Neuron (in vitro differentiated cells): Measurements from ENCODE around the gene ARHGAP10.

Experiments
- H2AFZ ChIP-seq: one replicate; pipeline ENCODE4 v1.6.1; 2013; ENCODE audit warnings: low read depth, mild to moderate bottlenecking, inconsistent platforms, low read length, moderate library complexity
- H3K27me3 ChIP-seq: one replicate; pipeline ENCODE4 v1.6.1; 2013; ENCODE audit warnings: low read length; ENCODE audit not compliant: insufficient read depth
- H3K36me3 ChIP-seq: one replicate; pipeline ENCODE4 v1.6.1; 2013; ENCODE audit warnings: low read length; ENCODE audit not compliant: insufficient read depth
- H3K4me1 ChIP-seq: one replicate; pipeline ENCODE4 v1.6.1; 2013; ENCODE audit warnings: low read length; ENCODE audit not compliant: insufficient read depth
- H3K4me3 ChIP-seq: 2 replicates; pipeline ENCODE4 v1.5.1; 2013; ENCODE audit warnings: mild to moderate bottlenecking, low read length, moderate library complexity
- H3K9me3 ChIP-seq: one replicate; pipeline ENCODE4 v1.6.1; 2013; ENCODE audit warnings: low read length

The ARHGAP10 gene

GRCh38 chr4:147765121-147765529 is 33.2 kb downstream of the ARHGAP10 start:
- Histone ChIP-seq H2AFZ (no peak overlapping the region), H3K9me3 (no peaks in the 10 kb centered on the region), H3K36me3 (no peaks in the 10 kb centered on the region), H3K27me3 (no peaks in the 10 kb centered on the region), H3K4me3 (no peak overlapping the region), H3K4me1 (no peaks in the 10 kb centered on the region)

DNA sequence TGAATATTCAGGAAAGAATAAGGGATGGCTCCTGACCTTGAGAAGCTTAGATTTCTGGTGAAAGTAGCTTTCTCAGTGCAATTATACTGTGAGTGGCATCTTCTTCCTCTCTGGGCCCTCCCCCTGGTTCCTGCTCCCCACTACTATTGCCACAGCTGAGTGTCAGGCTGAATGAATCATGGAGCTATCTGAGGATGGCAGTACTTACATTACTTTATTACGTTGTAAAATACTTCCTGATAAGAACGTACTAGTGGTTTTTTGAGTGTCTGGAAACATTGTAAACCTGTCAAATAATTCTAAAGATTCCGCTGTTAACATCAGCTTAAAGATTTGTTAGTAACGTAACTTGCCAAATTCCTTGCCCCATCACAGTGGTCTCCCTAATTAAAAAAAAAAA is 36.2 kb downstream of the ARHGAP10 start:
- H3K27me3 ChIP-seq, result no peaks in the 10 kb centered on the region
- H3K36me3 ChIP-seq, result no peaks in the 10 kb centered on the region
- no peak overlapping the region for H3K4me3 ChIP-seq
- H3K9me3 ChIP-seq, result no peaks in the 10 kb centered on the region
- H3K4me1 ChIP-seq, result no peaks in the 10 kb centered on the region
- no peak overlapping the region for H2AFZ ChIP-seq

GRCh38 chr4:147769386-147769785 is 37.5 kb downstream of the ARHGAP10 start:
- H3K9me3 ChIP-seq, result no peaks in the 10 kb centered on the region
- no peaks in the 10 kb centered on the region for H3K36me3 ChIP-seq
- no peaks in the 10 kb centered on the region for H3K27me3 ChIP-seq
- H2AFZ ChIP-seq, result no peak overlapping the region
- H3K4me3 ChIP-seq, result no peak overlapping the region
- no peaks in the 10 kb centered on the region for H3K4me1 ChIP-seq

- Histone ChIP-seq H2AFZ (no peak overlapping the region), H3K27me3 (no peaks in the 10 kb centered on the region)
Measured at GRCh38 chr4:147770831-147771230, 38.9 kb downstream of the ARHGAP10 start.

DNA sequence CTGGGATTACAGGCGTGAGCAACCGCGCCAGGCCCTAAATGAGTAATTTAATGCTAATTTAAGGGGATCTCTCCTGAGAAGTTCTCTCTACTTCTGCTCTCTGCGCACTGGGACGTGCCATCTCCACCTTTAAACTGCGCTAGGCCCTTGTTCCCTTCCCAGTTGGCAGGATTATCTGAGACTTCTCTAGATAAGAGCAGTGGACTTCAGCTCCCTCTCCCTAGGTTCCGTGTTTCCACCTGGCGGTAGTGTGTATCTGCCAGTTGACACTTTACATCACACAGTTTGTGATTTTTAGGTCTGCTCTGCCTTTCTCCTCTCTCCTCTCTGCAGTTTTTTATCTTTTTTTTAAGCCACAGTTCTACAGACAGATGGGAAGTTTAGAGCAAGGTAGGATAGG is 40.2 kb downstream of the ARHGAP10 start:
- Histone ChIP-seq H3K36me3 (no peaks in the 10 kb centered on the region), H3K4me1 (no peaks in the 10 kb centered on the region), H3K4me3 (no peak overlapping the region)

More at GRCh38 chr4:147770831-147771230, 38.9 kb downstream of the ARHGAP10 start:
- H3K4me3 ChIP-seq, result no peak overlapping the region
- no peaks in the 10 kb centered on the region for H3K4me1 ChIP-seq
- H3K9me3 ChIP-seq, result no peaks in the 10 kb centered on the region
- H3K36me3 ChIP-seq, result no peaks in the 10 kb centered on the region

DNA sequence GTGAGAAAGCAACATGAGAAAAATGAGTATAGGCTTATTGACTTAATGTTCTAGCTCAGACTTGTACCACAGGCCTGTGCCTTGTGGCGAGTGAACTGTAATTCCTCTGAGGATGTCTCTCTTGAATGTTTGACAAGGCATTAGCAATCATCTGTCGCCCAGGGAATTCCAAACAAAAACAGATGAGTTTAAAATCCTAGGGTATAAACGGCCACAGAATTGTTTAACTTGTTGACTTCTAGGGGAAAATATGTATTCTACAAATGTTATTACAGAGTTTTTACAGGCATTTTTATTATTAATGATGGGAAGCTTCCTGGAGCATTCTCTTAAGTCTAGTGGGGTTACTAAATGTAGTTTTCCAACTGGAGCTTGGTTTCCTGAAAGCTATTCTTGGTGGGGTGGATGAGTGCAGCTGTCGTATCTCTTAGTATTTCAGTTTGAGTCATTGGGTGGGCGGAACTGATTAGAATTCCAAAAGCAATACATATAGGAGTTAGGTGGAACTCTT is 40.6 kb downstream of the ARHGAP10 start:
- Histone ChIP-seq H3K36me3 (no peaks in the 10 kb centered on the region), H2AFZ (no peak overlapping the region), H3K9me3 (no peaks in the 10 kb centered on the region), H3K4me1 (no peaks in the 10 kb centered on the region), H3K4me3 (no peak overlapping the region), H3K27me3 (no peaks in the 10 kb centered on the region)

More for the DNA sequence above, 40.2 kb downstream of the ARHGAP10 start:
- no peak overlapping the region for H2AFZ ChIP-seq
- H3K27me3 ChIP-seq, result no peaks in the 10 kb centered on the region
- no peaks in the 10 kb centered on the region for H3K9me3 ChIP-seq

DNA sequence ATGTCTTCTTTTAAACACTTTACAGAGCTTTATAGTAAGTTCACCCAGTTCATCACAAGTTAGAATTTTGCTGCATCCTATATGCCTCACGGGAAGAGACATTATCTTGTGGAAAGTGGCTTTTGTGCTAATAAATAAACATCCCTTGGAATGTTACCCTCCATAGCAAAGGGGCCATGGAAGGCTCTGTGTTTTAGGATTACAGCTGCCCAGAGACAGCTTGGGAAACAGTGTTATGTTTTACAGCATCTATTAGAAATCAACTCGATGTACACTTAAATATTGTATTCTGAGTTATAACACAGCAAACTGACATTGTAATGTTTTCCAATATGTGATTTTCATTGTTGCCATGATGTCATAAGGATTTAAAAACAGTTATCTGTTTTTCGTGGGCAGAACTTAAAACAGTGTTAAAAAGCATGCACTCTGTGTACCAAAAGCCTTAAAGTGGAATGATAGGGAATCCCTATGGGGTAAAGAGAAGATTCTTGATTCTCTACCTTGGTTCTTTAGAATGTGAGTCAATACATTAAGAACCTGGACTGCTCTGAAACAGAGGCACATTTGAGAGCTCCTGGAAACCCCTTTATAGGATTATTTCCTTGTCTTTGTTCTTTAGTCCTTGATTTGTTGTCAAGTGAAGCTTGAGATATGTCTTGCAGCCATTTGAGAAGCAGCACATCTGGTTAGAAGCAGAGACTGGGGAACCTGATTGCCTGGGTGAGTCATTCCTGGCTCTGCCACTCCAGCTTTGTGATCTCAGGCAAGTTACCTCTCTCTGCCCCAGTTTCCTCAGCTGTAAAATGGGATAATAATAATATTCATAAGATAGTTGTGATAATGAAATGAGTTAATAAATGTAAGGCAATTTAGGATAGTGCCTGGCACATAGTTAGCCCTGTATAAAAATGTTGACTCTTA is 41.6 kb downstream of the ARHGAP10 start:
- Histone ChIP-seq H2AFZ (no peak overlapping the region), H3K9me3 (no peaks in the 10 kb centered on the region), H3K4me1 (no peaks in the 10 kb centered on the region), H3K36me3 (no peaks in the 10 kb centered on the region), H3K27me3 (no peaks in the 10 kb centered on the region), H3K4me3 (no peak overlapping the region)

GRCh38 chr4:147776716-147777115 is 44.8 kb downstream of the ARHGAP10 start:
- Histone ChIP-seq H3K9me3 (no peaks in the 10 kb centered on the region), H2AFZ (no peak overlapping the region), H3K4me3 (no peak overlapping the region), H3K27me3 (no peaks in the 10 kb centered on the region), H3K36me3 (no peaks in the 10 kb centered on the region), H3K4me1 (no peaks in the 10 kb centered on the region)

DNA sequence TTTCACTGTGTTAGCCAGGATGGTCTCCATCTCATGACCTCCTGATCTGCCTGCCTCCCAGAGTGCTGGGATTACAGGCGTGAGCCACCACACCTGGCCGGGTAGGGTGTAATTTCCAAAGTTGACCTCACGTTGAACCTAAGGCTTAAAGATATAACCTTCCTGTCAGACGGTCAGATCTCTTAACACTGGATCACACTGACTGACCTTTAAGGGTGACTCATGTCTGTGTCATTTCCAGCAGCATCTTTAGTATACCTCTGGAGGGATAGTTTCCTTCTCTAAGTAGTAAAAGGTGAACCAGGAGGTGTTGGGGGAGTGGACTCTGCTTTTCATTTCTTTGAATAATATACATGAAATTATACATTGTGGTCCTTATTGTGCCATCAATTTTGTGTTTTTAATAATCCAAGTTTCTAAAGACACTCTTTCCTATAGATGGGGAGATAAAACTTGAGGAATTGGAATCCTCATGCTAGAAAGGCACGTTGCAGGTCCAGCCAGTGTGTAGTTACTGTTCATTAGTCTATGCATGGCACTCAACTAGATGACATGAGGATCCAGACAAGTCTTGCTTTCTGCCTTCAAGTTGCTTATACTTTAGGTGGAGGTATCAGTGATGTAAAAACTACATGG is 45.7 kb downstream of the ARHGAP10 start:
- Histone ChIP-seq H3K9me3 (no peaks in the 10 kb centered on the region), H2AFZ (no peak overlapping the region), H3K36me3 (no peaks in the 10 kb centered on the region), H3K4me1 (no peaks in the 10 kb centered on the region), H3K4me3 (no peak overlapping the region), H3K27me3 (no peaks in the 10 kb centered on the region)

DNA sequence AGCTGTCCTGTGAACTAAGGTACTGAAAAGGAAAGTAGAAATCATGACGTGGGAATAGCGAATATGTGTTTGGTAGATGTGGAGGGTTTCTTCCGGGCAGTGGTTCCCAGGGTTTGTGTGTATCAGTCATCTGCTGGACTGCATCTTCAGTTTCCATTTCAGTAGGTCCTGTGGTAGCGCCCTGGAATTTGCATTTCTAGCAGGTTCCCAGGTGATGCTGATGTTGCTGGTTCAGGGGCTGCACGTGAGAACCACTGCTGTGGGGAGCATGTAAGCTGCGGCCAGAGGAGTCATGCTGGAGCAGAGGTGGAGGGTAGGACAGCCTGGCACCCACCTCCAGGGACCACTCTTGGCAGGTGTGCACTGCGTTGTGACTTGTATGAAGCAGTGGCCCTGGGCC is 47.1 kb downstream of the ARHGAP10 start:
- Histone ChIP-seq H3K27me3 (no peaks in the 10 kb centered on the region), H3K36me3 (no peaks in the 10 kb centered on the region), H3K9me3 (no peaks in the 10 kb centered on the region), H3K4me3 (no peak overlapping the region), H3K4me1 (no peaks in the 10 kb centered on the region), H2AFZ (no peak overlapping the region)

GRCh38 chr4:147779451-147779850 is 47.6 kb downstream of the ARHGAP10 start:
- H2AFZ ChIP-seq, result no peak overlapping the region
- no peaks in the 10 kb centered on the region for H3K9me3 ChIP-seq
- no peaks in the 10 kb centered on the region for H3K36me3 ChIP-seq

GRCh38 chr4:147780137-147780777 is 48.4 kb downstream of the ARHGAP10 start:
- Histone ChIP-seq H3K4me1 (no peaks in the 10 kb centered on the region), H3K4me3 (no peak overlapping the region), H3K9me3 (no peaks in the 10 kb centered on the region), H3K36me3 (no peaks in the 10 kb centered on the region), H3K27me3 (no peaks in the 10 kb centered on the region), H2AFZ (no peak overlapping the region)

More at GRCh38 chr4:147779451-147779850, 47.6 kb downstream of the ARHGAP10 start:
- H3K27me3 ChIP-seq, result no peaks in the 10 kb centered on the region
- no peak overlapping the region for H3K4me3 ChIP-seq
- no peaks in the 10 kb centered on the region for H3K4me1 ChIP-seq
